Bronchial epithelial cell (primary cell): ENCODE results near the gene LIMK1. TPM values are rescaled to one million over a fixed set of nuclear protein-coding genes. Genes with fewer than 3 reads are reported as not detected.

Experiments used
- DNase-seq: peaks from one replicate; pipeline ENCODE4 v3.0.0-alpha.2; 2010; ENCODE audit warnings: low read depth
- FAIRE-seq: peaks from 2 replicates; lab custom pipeline; 2011; peaks lifted over from hg19 to GRCh38; lab: Jason Lieb, UNC
- H3K27me3 ChIP-seq: 2 replicates; pipeline ENCODE4 v1.5.1; 2011; ENCODE audit warnings: low read length; ENCODE audit not compliant: control insufficient read depth, insufficient read depth
- H3K36me3 ChIP-seq: 2 replicates; pipeline ENCODE4 v1.5.1; 2011; ENCODE audit warnings: low read length; ENCODE audit not compliant: control insufficient read depth, insufficient read depth
- H3K4me3 ChIP-seq: 2 replicates; pipeline ENCODE4 v1.5.1; 2011; ENCODE audit warnings: mild to moderate bottlenecking, low read depth, low read length, control low read depth
- total RNA-seq: library from RNA; depleted of rRNA; stranded (reverse); fragments of >200 nt; gene quantifications from 2 replicates; pipeline ENCODE4 v1.2.1, GENCODE V29; 2014
- TF ChIP-seq, protein P1 (sequence below): IDR thresholded peaks from 2 replicates; pipeline ENCODE4 v1.5.1; 2011; ENCODE audit warnings: mild to moderate bottlenecking, moderate library complexity, low read length, control low read depth, inconsistent platforms; ENCODE audit not compliant: insufficient read depth, severe bottlenecking

LIMK1 gene
- total RNA-seq, 1 donor from 2014 or later: 11.6 TPM

DNA sequence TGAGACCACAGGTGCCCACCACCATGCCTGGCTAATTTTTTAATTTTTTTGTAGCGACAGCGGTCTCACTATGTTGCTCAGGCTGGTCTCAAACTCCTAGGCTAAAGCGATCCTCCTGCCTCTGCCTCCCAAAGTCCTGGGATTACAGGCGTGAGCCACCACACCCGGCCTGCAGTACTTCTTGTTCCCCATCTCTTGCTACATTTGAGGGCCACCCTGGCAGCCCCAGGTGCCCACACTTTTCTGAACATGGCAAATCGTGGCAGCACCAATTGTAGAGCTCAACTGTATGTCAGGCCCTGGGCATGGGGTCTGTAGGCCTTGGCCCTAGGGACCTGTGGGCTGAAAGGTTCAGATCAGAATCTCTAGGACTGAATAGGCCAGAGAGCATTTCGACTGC is 25.1 kb upstream of the LIMK1 start:
- TF ChIP-seq, protein P1, sequence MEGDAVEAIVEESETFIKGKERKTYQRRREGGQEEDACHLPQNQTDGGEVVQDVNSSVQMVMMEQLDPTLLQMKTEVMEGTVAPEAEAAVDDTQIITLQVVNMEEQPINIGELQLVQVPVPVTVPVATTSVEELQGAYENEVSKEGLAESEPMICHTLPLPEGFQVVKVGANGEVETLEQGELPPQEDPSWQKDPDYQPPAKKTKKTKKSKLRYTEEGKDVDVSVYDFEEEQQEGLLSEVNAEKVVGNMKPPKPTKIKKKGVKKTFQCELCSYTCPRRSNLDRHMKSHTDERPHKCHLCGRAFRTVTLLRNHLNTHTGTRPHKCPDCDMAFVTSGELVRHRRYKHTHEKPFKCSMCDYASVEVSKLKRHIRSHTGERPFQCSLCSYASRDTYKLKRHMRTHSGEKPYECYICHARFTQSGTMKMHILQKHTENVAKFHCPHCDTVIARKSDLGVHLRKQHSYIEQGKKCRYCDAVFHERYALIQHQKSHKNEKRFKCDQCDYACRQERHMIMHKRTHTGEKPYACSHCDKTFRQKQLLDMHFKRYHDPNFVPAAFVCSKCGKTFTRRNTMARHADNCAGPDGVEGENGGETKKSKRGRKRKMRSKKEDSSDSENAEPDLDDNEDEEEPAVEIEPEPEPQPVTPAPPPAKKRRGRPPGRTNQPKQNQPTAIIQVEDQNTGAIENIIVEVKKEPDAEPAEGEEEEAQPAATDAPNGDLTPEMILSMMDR: no peak
- no peak overlapping the region for H3K4me3 ChIP-seq
- peaks cover 11% of the 10 kb centered on the region for H3K27me3 ChIP-seq
- DNase-seq (no peak), FAIRE-seq (no peak)
- no peaks in the 10 kb centered on the region for H3K36me3 ChIP-seq

DNA sequence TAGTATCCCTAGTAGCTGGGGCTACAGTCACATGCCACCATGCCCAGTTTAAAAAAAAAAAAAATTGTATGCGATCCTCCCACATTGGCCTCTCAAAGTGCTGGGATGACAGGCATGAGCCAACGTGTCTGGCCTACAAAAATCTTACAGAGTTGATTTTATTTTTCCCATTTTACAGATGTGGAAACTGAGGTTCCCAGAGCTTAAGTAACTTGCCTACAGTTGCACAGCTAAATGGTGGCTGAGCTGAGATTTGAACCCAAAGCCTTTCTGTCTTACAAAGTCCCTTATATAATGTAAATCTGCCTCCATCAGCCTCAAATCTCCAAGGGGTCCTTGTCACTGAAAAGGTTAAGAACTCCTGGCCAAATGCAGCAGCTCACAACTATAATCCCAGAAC is 24.6 kb upstream of the LIMK1 start:
- Histone ChIP-seq H3K27me3 (peaks cover 11% of the 10 kb centered on the region), H3K4me3 (no peak overlapping the region), H3K36me3 (no peaks in the 10 kb centered on the region)
- no peak for FAIRE-seq
- TF ChIP-seq, protein P1: no peak
- DNase-seq: no peak

DNA sequence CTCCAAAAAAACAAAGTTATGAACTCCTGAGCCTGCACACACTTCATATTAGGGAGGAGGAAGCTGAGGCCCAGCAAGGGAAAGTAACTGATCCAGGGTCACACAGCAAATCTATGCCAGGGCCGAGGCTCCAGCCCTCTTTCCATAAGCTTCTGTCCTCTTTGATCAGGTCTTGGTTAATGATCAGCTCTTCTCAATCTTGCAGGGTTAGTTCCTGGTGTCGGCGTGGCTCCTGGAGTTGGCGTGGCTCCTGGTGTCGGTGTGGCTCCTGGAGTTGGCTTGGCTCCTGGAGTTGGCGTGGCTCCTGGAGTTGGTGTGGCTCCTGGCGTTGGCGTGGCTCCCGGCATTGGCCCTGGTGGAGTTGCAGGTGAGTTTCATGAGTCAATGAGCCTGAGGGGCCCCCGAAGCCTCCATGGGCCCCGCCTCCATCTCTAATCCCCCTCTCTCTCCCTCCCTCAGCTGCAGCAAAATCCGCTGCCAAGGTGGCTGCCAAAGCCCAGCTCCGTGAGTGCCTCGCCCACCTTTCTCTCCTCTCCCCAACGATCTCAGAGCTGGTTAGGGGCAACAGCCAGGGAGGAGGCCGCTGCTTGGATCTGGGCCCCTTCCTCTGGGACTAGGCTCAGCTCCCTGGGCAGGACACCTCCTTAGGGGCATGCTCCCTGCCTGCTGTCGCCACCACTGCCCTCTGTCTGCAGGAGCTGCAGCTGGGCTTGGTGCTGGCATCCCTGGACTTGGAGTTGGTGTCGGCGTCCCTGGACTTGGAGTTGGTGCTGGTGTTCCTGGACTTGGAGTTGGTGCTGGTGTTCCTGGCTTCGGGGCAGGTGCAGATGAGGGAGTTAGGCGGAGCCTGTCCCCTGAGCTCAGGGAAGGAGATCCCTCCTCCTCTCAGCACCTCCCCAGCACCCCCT is 23.7 kb upstream of the LIMK1 start:
- Histone ChIP-seq H3K36me3 (no peaks in the 10 kb centered on the region), H3K4me3 (no peak overlapping the region), H3K27me3 (peaks cover 11% of the 10 kb centered on the region)
- TF ChIP-seq, protein P1: peak; percentile 37
- DNase-seq (peak; percentile 69), FAIRE-seq (peak; percentile 83)

DNA sequence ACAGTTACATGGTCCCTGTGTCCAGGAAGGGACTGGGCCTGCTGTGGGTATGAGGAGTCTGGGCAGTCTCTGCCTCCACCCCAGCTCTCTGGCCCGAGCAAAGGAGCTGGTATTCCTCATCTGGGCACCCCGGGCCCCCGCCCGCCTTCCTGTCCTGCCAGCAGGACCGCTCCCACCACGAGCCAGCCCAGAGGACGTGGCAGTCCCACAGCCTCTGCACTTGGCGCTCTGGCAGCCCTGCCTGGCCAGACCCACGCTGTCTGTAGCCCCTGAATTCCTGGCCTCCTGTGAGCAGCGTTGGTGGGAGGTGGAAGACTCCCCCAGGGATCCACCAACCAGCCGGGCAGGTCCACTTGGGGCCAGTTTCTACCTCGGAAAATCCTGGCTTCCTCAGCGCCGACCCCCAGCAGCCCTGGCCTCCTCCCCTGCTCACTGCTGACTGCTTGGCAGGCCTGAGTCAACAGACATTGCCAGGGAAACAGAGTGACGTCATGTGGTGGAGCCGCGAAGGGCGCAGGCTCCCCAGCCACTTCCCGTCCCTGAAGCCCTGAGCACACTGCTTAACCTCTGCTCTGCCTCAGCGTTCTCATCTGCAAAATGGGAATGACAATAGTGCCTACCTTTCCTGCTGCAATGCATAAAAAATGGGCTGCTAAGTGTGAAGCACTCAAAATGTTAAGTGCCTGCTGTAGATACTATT is 21.6 kb upstream of the LIMK1 start:
- FAIRE-seq (peak; percentile 66), DNase-seq (peak; percentile 85)
- Histone ChIP-seq H3K36me3 (no peaks in the 10 kb centered on the region), H3K27me3 (peaks cover 11% of the 10 kb centered on the region), H3K4me3 (no peak overlapping the region)
- TF ChIP-seq, protein P1: no peak

DNA sequence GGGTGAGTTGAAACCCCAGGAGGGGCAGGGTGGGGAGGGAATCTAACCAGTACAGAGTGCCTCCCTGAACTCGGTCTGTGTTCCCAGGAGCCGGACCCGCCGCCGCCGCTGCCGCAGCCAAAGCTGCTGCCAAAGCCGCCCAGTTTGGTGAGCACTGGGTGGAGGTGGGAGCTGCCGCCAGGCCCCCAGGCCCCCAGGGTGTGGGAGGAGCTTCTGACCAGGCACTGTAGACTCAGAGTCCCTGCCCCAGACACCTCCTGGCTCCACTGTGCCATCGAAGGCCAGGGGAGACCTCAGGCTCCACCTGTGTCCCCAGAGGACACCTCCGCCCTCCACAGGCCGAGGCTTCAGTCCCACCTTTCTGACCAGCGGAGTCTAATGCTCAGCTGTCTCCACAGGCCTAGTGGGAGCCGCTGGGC is 20.4 kb upstream of the LIMK1 start:
- H3K27me3 ChIP-seq: peaks cover 4% of the 10 kb centered on the region
- DNase-seq: no peak
- FAIRE-seq: no peak
- H3K4me3 ChIP-seq: no peak overlapping the region
- TF ChIP-seq, protein P1: no peak
- H3K36me3 ChIP-seq: no peaks in the 10 kb centered on the region
